HG02885 (cell line): Measurements from ENCODE around the gene ANKRD31.
"Not testable (repeated sequence)": the region's sequence is repeated elsewhere in the genome, so short reads cannot be mapped to it uniquely, and the experiment has no call there.

Experiments
- ATAC-seq: cut with Tn5 transposase; IDR thresholded peaks from one replicate; pipeline ENCODE4 v1.9.1; 2021; ENCODE audit warnings: mild to moderate bottlenecking; ENCODE audit not compliant: unreplicated experiment, poor library complexity

ANKRD31 gene

DNA sequence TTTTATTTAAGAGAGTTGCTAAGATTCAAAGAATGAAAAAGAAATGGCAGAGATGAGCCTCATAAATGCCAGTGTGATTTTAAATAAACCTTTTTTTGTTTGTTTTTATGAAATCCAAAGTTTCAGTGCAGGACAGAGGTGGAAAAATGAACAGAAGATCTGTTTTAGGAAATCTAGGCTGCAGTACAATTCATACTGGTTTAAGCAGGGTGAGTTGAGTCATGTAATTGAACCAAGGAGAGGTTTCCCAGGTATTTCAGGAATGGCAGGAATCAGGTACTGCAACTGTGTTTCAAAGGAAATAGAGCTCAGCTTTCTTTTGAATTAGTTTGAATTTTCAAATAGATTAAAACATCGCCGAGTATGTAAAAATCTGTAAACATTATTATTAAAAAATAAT lies 3.0 kb upstream of the ANKRD31 start:
- ATAC-seq: no peak

GRCh38 chr5:75235711-75236110 lies 967 bp downstream of the ANKRD31 start:
- no peak for ATAC-seq

DNA sequence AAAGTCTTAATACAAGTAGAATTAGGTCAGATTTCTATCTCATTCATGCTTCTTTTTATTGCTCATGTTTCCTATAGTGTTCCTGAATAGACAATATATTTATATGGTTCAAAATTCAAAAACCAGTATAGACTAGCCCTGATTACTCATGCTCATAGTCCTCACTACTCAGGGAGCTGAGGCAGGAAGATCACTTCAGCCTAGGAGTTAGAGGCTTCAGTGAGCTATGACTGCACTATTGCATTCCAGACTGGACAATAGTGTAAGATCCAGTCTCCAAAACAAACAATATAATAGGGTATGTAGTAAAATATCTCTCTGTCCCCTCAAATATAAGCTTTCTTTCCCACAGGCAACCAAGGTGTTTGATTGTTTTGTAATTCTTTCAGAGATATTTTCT lies 2.4 kb downstream of the ANKRD31 start:
- ATAC-seq: no peak

DNA sequence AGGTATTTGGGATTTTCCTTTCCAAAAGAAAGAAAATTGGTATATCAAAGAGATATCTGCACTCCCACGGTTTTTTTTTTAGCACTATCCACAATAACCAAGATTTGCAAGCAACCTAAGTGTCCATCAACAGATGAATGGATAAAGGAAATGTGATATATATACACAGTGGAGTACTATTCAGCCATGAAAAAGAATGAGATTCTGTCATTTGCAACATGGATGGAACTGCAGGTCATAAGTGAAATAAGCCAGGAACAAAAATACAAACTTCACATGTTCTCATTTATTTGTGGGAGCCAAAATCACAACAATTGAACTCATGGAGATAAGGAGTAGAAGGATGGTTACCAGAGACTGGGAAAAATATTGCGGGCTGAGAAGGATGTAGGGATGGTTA lies 9.8 kb downstream of the ANKRD31 start:
- no peak for ATAC-seq

- no peak for ATAC-seq
These were observed 11.2 kb downstream of the ANKRD31 start for GRCh38 chr5:75225506-75225905.

- ATAC-seq: not testable (repeated sequence)
These were observed 15.9 kb downstream of the ANKRD31 start for GRCh38 chr5:75220787-75221186.

DNA sequence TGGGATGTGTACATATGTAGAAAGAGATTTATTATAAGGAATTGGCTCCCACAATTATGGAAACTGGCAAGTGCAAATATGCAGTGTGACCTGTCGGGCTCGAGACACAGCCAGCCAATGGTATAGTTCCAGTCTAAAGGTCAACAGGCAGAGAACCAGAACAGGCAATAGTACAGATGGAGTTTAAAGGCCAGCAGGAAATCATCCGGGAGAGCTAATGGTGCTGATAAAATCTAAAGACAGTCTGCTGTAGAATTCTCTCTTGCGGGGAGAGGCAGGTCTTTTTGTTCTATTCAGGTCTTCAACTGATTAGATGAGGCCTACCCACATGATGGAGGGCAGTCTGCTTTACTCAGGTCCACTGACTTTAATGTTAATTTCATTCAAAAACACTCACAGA lies 21.8 kb downstream of the ANKRD31 start:
- no peak for ATAC-seq

DNA sequence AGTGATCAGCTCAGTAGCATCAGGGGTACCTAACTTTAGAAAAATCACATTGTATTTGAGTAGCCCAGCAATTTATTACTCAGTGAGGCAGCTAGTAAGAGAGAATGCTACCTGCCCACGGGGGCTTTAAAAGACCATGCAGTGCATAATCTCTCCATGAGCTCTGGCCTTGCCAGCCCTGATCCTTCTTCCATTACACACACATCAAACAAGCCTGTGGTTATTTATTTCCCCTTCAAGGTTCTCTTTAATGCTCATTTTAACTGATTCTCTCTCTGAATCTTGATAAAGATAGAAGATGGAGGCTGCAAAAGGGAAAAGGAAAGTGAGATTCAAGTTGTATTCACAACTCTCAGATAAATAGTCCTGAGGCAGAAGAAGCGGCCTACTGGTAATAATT lies 22.3 kb downstream of the ANKRD31 start:
- no peak for ATAC-seq

- no peak for ATAC-seq
These were observed 33.1 kb downstream of the ANKRD31 start for GRCh38 chr5:75203604-75204003.

DNA sequence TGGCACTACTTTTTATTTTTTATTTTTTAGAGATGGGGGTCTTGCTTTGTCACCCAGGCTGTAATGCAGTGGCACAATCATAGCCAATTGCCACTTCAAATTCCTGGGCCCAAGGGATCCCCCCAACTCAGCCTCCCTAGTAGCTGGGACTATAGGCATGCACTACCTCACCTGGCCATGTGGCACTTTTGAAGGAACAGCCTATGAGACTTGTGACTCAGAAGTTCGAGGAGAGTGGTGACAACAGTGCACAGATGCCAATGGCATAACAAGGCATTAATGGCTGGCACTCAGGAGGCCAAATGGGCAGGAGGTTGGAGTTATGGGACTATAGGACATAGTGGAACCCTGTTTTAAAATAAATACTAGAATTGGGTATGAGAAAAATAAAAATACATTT lies 33.7 kb downstream of the ANKRD31 start:
- no peak for ATAC-seq

DNA sequence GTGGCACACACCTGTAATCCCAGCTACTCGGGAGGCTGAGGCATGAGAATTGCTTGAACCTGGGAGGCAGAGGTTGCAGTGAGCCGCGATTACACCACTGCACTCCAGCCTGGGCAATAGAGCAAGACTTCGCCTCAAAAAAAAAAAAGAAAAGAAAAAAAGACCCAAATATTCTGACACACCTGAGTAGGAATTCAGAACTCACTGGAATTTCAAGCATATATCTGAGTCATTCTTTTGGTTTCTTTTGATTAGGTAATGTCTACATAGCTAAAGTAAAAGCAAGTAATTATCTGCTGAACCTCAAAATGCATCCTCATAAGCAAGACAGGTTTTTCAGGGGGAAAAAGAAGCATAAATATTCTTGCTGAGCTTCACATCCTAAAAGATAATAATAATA lies 35.9 kb downstream of the ANKRD31 start:
- no peak for ATAC-seq

- no peak for ATAC-seq
These were observed 36.7 kb downstream of the ANKRD31 start for GRCh38 chr5:75199946-75200345.

DNA sequence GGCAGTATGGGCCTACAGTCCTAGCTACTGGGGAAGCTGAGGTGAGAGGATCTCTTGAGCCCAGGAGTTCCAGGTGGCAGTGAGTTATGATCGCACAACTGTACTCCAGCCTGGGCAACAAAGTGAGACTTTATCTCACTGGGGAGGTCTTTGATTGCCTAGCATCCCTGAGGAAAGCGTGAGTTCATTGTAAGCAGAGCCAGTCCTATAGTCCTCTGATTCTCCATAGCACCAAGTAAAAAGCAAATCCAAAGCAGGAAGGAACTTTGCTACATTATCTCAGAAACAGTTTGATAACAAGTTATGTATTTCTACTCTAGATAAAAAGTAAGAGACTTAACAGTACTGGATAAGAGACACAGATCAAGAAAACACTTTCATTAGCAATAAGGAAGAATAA lies 37.6 kb downstream of the ANKRD31 start:
- no peak for ATAC-seq

GRCh38 chr5:75197745-75198144 lies 38.9 kb downstream of the ANKRD31 start:
- no peak for ATAC-seq

DNA sequence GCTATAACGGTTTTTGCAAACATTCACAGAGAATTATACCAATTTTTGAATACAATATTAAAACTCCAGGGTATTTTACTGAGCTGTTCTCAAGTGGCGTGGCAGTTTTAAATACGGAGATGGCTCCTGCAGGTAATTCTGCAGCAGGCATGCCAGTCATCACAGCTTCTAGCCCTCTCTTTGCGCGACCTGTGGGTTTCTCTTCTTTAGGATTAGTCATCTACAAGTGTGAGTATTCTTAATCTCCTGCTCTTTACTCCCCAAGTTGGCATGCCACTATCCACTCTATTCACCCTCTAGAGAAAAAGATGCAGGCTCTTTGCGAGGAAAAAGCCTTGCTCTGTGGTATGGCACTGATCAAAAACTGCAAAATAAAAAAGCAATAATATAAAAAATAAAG lies 43.9 kb downstream of the ANKRD31 start:
- ATAC-seq: no peak

- ATAC-seq: no peak
These were observed 44.4 kb downstream of the ANKRD31 start for GRCh38 chr5:75192264-75192663.

- ATAC-seq: no peak
These were observed 46.5 kb downstream of the ANKRD31 start for GRCh38 chr5:75190227-75190626.

DNA sequence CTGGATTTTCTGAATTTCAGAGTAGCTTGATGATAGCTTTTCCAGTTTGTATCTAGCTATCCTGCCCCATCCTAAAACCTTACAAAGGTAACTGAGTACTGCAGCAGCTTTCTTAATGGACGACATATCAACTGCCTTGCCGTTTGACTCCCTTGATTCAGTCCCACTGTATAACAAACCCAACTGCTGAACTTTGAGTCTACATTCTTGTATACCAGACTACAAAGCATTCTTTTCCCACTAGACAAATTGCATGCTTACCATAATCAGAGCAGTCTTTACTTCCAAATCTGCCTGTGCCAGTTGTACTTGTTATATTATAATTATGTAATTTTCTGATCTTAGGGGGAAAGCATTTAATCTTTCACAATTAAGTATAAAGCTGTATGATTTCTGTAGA lies 47.3 kb downstream of the ANKRD31 start:
- no peak for ATAC-seq

DNA sequence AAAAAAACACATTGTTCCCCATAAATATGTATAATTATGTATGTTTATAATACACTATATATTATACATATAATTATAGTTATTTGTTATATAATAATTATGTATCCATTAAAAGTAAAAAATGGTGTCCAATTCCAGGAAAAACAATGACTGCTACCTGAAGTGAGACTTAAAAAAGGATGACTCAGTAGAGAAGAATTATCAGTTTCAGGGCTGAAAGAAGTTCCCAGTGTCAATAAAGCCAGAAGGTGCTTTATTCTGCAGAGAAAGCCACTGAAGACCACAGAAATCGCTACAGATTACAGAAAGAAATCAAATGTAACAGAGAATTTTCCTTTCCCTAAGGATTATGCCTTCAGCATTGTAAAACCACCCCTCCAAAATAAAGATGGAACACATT lies 50.9 kb downstream of the ANKRD31 start:
- ATAC-seq: no peak

DNA sequence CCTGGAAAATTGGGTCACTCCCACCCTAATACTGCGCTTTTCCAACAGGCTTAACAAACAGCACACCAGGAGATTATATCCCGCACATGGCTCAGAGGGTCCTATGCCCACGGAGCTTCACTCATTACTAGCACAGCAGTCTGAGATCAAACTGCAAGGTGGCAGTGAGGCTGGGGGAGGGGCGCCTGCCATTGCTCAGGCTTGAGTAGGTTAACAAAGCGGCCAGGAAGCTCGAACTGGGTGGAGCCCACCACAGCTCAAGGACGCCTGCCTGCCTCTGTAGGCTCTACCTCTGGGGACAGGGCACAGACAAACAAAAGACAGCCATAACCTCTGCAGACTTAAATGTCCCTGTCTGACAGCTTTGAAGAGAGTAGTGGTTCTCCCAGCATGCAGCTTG lies 60.7 kb downstream of the ANKRD31 start:
- ATAC-seq: not testable (repeated sequence)

DNA sequence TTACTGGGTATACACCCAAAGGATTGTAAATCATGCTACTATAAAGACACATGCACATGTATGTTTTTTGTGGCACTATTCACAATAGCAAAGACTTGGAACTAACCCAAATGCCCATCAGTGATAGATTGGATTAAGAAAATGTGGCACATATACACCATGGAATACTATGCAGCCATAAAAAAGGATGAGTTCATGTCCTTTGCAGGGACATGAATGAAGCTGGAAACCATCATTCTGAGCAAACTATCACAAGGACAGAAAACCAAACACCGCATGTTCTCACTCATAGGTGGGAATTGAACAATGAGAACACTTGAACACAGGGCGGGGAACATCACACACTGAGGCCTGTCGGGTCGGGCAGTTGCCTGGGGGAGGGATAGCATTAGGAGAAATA lies 61.8 kb downstream of the ANKRD31 start:
- not testable (repeated sequence) for ATAC-seq

- no peak for ATAC-seq
These were observed 67.2 kb downstream of the ANKRD31 start for GRCh38 chr5:75169516-75169915.

DNA sequence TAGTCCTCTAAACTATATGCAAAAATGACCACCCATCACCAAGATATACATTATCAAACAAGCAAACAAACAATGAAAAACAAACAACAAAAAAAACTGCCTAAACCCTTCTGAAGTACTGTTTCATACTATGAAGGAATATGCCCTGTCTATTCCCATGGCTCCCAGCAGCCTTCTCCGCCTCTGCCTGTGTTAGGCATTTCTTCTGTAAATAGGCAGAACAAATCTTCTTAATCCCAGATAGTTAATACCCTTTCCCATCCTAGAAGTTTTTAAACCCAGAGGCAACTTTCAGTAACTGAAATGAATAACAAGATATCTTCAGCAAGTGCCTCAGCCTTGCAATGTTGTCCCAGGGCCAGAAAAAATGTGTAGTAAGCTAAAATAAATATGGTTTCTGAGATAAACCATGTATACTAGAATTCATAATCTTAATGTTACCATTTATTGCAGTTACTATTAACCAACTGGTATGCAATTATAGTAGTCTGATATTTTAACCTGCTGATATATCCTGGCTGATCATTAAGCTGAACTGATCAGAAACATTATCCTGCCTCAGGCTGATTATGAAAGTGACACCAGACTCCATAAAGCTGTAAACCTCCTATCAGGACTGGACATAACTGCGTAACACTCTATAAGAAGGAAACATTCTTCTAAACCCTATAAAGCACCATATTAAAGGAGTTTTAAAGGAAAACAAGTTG lies 68.5 kb downstream of the ANKRD31 start:
- no peak for ATAC-seq
